Measurements from ENCODE around the gene SCYL3. TPM values are rescaled to one million over a fixed set of nuclear protein-coding genes. Genes with fewer than 3 reads are reported as not detected.
"Not testable (repeated sequence)": the region's sequence is repeated elsewhere in the genome, so short reads cannot be mapped to it uniquely, and the experiment has no call there.

The SCYL3 gene
- total and polyA plus RNA-seq, 7 donors, result 4.8 to 13.3 (median 9.6) TPM

DNA sequence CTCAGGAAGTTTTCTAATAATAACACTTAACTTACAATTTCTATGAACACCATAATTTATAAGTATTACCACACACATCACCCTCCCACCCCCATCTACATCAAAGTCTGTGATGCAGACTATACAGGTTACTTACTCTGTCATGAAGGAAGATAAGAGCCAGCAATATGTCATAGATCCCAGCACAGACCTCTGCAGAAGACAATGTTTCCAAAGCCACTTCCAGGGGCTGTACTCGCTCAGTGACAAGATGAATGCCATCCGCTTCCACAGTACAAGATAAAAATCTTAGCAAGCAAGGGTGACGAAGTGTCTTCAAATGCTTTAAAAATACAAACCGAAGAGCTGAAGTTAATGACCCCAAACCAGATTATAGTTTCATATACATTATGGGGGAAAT lies 15.2 kb downstream of the SCYL3 start:
- Histone ChIP-seq H3K9me3 (no peaks in the 10 kb centered on the region), H3K4me1 (peaks cover 0 to 37% (median 19%) of the 10 kb centered on the region in 4 donors), H3K4me3 (no peak overlapping the region), H3K27ac (peak overlapping the region in 2 of 4 donors; percentile 28 to 49), H3K36me3 (peaks cover 0 to 57% (median 7%) of the 10 kb centered on the region in 4 donors), H3K27me3 (no peaks in the 10 kb centered on the region)
- no peak for TF ChIP-seq EP300 (IDR thresholded peaks at IDR 0.05)
- no peak for TF ChIP-seq POLR2A (IDR thresholded peaks at IDR 0.05)
- TF ChIP-seq, protein P1, sequence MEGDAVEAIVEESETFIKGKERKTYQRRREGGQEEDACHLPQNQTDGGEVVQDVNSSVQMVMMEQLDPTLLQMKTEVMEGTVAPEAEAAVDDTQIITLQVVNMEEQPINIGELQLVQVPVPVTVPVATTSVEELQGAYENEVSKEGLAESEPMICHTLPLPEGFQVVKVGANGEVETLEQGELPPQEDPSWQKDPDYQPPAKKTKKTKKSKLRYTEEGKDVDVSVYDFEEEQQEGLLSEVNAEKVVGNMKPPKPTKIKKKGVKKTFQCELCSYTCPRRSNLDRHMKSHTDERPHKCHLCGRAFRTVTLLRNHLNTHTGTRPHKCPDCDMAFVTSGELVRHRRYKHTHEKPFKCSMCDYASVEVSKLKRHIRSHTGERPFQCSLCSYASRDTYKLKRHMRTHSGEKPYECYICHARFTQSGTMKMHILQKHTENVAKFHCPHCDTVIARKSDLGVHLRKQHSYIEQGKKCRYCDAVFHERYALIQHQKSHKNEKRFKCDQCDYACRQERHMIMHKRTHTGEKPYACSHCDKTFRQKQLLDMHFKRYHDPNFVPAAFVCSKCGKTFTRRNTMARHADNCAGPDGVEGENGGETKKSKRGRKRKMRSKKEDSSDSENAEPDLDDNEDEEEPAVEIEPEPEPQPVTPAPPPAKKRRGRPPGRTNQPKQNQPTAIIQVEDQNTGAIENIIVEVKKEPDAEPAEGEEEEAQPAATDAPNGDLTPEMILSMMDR (IDR thresholded peaks at IDR 0.05), result no peak
- intact Hi-C loops (cut with DNase I), result no loop called here
- DNase-seq, result no peak
- WGBS, 2 donors, result 95 to 98% methylated on average over 4 of the region's 4 CpGs

DNA sequence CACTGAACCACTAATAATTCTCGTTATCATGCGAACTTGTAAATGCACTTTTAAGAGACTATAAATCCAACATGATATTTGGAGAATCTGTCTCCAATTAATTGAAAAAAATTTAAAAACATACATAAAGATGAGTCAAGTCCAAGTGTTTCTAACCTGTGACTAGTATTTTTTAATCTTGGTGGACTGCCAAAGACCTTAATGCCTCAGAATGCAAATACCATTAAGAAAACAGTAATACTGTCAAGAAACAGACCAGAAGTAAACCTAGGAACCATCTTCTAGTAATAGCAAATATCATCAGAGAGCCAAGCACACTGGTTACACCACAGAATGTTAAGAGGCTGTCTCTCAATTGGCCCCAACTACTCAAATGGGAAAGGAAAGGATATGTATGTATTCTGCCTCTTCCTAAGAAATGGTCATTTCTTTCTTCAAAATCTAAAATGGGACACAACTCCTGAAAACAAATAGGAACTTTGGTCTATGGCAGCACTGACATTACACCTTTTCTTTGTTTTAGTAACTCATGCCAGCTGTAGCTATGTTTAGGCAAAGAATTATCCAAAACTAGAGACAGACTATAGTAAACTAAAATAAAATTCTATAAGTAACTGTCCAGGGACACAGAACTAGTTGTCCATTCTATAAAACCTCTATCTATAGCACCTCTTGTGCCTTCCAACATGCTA lies 15.8 kb downstream of the SCYL3 start:
- intact Hi-C loops (cut with DNase I), result no loop called here
- WGBS, 2 donors, result 91 to 95% methylated on average over 2 of the region's 2 CpGs
- peaks cover 0 to 40% (median 21%) of the 10 kb centered on the region in 4 donors for H3K4me1 ChIP-seq
- H3K9me3 ChIP-seq, result no peaks in the 10 kb centered on the region
- peak overlapping the region in 2 of 4 donors; percentile 28 to 49 for H3K27ac ChIP-seq
- no peak overlapping the region for H3K4me3 ChIP-seq
- H3K27me3 ChIP-seq, result no peaks in the 10 kb centered on the region
- peaks cover 2 to 60% (median 8%) of the 10 kb centered on the region in 4 donors for H3K36me3 ChIP-seq
- TF ChIP-seq, protein P1 (IDR thresholded peaks at IDR 0.05), result no peak
- TF ChIP-seq POLR2A (IDR thresholded peaks at IDR 0.05) (no peak), POLR2AphosphoS5 (IDR thresholded peaks at IDR 0.05) (no peak), EP300 (IDR thresholded peaks at IDR 0.05) (no peak)
- no peak for DNase-seq

DNA sequence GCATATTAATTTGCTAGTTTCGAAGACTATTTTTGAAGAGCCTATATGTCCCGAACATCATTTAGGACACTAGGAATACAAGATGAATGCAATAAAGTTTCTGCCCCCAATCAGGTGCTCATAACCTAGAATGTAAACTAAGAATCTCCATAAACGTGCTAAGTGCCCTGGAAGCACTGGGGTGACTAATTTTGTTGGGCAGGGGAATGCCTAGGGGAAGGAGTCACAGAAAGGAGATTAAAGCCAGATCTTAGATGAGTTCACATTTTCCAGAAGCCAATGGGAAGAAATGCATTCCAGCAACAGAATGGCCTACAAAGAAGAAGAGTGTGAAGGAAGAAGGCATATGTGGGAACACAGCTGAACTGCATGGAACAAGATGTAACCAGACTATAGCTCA lies 19.5 kb downstream of the SCYL3 start:
- Histone ChIP-seq H3K36me3 (peaks cover 5 to 82% (median 25%) of the 10 kb centered on the region in 4 donors), H3K27ac (peak overlapping the region in 3 of 4 donors; percentile 16 to 77 (median 54)), H3K4me1 (peaks cover 0 to 38% (median 21%) of the 10 kb centered on the region in 4 donors), H3K27me3 (no peaks in the 10 kb centered on the region), H3K4me3 (no peak overlapping the region), H3K9me3 (no peaks in the 10 kb centered on the region)
- DNase-seq, result no peak
- intact Hi-C loops (cut with DNase I), result no loop called here
- no peak for TF ChIP-seq EP300 (IDR thresholded peaks at IDR 0.05)
- peak in 1 of 4 donors; percentile 22 for TF ChIP-seq POLR2AphosphoS5 (IDR thresholded peaks at IDR 0.05)
- 85 to 87% methylated on average over 3 of the region's 3 CpGs for WGBS, 2 donors

DNA sequence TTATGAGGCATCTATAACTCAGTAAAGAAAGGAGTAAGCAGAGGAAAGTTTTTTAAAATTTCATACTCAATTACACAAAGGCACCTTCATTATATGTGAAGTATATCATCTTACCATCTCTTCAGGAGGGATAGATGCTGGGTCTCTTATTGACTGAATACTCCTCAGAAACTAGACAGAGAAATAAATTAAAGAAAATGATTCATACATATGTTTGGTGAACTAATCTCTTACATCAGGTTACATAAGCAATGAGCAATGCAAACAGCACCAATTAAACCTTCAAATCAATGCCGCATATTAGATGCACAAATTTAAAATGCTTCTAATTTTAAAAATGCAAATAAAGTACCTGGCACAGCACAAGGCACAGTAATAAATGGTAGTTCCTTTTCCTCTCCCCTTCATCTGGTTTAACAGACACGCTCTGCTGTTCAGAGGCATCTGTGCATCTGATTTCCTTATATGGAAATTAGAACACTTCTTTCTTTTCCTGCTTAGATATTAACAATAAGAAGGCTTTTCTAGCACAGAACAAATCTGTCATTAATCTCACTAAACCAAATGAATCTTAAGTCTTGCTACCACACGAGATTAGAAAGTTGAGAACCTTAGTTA lies 20.0 kb downstream of the SCYL3 start:
- 65 to 90% methylated on average over 3 of the region's 3 CpGs for WGBS, 2 donors
- Histone ChIP-seq H3K27me3 (no peaks in the 10 kb centered on the region), H3K4me1 (peaks cover 0 to 32% (median 18%) of the 10 kb centered on the region in 4 donors), H3K27ac (peak overlapping the region in 3 of 4 donors; percentile 16 to 77 (median 54)), H3K4me3 (no peak overlapping the region), H3K9me3 (no peaks in the 10 kb centered on the region), H3K36me3 (peaks cover 5 to 87% (median 30%) of the 10 kb centered on the region in 4 donors)
- TF ChIP-seq EP300 (IDR thresholded peaks at IDR 0.05), result no peak
- TF ChIP-seq POLR2A (IDR thresholded peaks at IDR 0.05), result no peak
- TF ChIP-seq, protein P1 (IDR thresholded peaks at IDR 0.05), result no peak
- TF ChIP-seq POLR2AphosphoS5 (IDR thresholded peaks at IDR 0.05), result no peak
- no peak for DNase-seq
- intact Hi-C loops (cut with DNase I), result no loop called here

DNA sequence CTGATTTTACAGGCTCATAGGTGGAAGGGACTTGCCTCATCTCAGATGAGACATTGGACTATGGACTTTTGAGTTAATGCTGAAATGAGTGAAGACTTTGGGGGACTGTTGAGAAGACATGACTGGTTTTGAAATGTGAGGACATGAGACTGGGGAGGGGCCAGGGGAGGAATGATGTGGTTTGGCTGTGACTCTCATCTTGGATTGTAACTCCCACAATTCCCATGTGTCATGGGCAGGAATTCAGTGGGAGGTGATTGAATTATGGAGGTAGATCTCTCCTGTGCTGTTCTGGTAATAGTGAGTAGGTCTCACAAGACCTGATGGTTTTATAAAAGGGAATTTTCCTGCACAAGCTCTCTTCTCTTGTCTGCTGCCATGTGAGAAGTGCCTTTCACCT lies 20.8 kb downstream of the SCYL3 start:
- peak overlapping the region in 1 of 4 donors; percentile 77 for H3K27ac ChIP-seq
- no peaks in the 10 kb centered on the region for H3K27me3 ChIP-seq
- peaks cover 5 to 95% (median 38%) of the 10 kb centered on the region in 4 donors for H3K36me3 ChIP-seq
- peaks cover 0 to 24% (median 13%) of the 10 kb centered on the region in 4 donors for H3K4me1 ChIP-seq
- TF ChIP-seq EP300 (IDR thresholded peaks at IDR 0.05) (no peak), POLR2A (IDR thresholded peaks at IDR 0.05) (no peak), POLR2AphosphoS5 (IDR thresholded peaks at IDR 0.05) (no peak)
- TF ChIP-seq, protein P1 (IDR thresholded peaks at IDR 0.05), result no peak
- DNase-seq, result no peak
- H3K4me3 ChIP-seq, result no peak overlapping the region
- intact Hi-C loops (cut with DNase I), result no loop called here
- no peaks in the 10 kb centered on the region for H3K9me3 ChIP-seq

DNA sequence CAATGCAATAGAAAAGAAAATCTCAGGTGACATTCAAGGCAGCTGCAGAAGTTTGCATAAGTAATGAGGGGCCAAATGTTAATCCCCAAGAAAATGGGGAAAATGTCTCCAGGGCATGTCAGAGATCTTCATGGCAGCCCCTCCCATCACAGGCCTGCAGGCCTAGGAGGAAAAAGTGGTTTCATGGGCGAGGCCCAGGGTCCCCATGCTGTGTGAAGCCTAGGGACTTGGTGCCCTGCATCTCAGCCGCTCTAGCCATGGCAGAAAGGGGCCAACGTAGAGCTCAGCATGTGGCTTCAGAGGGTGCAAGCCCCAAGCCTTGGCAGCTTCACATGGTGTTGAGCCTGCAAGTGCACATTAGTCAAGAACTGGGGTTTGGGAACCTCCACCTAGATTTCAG lies 21.7 kb downstream of the SCYL3 start:
- WGBS, 2 donors, result 98 to 99% methylated on average over 3 of the region's 3 CpGs
- Histone ChIP-seq H3K36me3 (peaks cover 5 to 97% (median 41%) of the 10 kb centered on the region in 4 donors), H3K4me1 (peaks cover 0 to 17% (median 10%) of the 10 kb centered on the region in 4 donors)
- DNase-seq; H3K27me3 ChIP-seq; H3K9me3 ChIP-seq; intact Hi-C loops (cut with DNase I); H3K4me3 ChIP-seq; H3K27ac ChIP-seq: not testable (repeated sequence)
